ENCODE data around the gene EXOC2.

GRCh38 chr6:686497-686896, 6.4 kb downstream of the EXOC2 start:
- TF ChIP-seq, protein P1, sequence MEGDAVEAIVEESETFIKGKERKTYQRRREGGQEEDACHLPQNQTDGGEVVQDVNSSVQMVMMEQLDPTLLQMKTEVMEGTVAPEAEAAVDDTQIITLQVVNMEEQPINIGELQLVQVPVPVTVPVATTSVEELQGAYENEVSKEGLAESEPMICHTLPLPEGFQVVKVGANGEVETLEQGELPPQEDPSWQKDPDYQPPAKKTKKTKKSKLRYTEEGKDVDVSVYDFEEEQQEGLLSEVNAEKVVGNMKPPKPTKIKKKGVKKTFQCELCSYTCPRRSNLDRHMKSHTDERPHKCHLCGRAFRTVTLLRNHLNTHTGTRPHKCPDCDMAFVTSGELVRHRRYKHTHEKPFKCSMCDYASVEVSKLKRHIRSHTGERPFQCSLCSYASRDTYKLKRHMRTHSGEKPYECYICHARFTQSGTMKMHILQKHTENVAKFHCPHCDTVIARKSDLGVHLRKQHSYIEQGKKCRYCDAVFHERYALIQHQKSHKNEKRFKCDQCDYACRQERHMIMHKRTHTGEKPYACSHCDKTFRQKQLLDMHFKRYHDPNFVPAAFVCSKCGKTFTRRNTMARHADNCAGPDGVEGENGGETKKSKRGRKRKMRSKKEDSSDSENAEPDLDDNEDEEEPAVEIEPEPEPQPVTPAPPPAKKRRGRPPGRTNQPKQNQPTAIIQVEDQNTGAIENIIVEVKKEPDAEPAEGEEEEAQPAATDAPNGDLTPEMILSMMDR (conservative IDR thresholded peaks at IDR 0.05; ENCODE audit: low read length) = no peak; the same call in 1 of the 2 replicates
- TF ChIP-seq EZH2phosphoT487 (IDR thresholded peaks at IDR 0.05; ENCODE audit: borderline replicate concordance, low read depth, low read length) = no peak

Measured in OCI-LY7 (cell line).